ENCODE data around the gene CACNA2D3.

CACNA2D3 gene

GRCh38 chr3:54772746-54773145 lies 650.4 kb downstream of the CACNA2D3 start:
- TF ChIP-seq POLR2AphosphoS5 (IDR thresholded peaks at IDR 0.05; ENCODE audit: low read depth, low read length) (no peak), POU2F2 (IDR thresholded peaks at IDR 0.05; ENCODE audit: low read depth, low read length) (no peak), TAF1 (IDR thresholded peaks at IDR 0.05; ENCODE audit: low read depth, low read length) (no peak), PAX5 (IDR thresholded peaks at IDR 0.05; ENCODE audit: insufficient read depth, low read length, severe bottlenecking) (no peak), SPI1 (IDR thresholded peaks at IDR 0.05; ENCODE audit: low read depth, low read length) (no peak), POLR2A (IDR thresholded peaks at IDR 0.05; ENCODE audit: low read depth, low read length) (no peak)
- FAIRE-seq = no peak
- no peak for DNase-seq (ENCODE audit: insufficient read length, low spot score)

- TF ChIP-seq PAX5 (IDR thresholded peaks at IDR 0.05; ENCODE audit: insufficient read depth, low read length, severe bottlenecking) = no peak
- TF ChIP-seq TAF1 (IDR thresholded peaks at IDR 0.05; ENCODE audit: low read depth, low read length) = no peak
- TF ChIP-seq POLR2AphosphoS5 (IDR thresholded peaks at IDR 0.05; ENCODE audit: low read depth, low read length) = no peak
- TF ChIP-seq SPI1 (IDR thresholded peaks at IDR 0.05; ENCODE audit: low read depth, low read length) = no peak
- no peak for TF ChIP-seq POLR2A (IDR thresholded peaks at IDR 0.05; ENCODE audit: low read depth, low read length)
- TF ChIP-seq POU2F2 (IDR thresholded peaks at IDR 0.05; ENCODE audit: low read depth, low read length) = no peak
- DNase-seq (ENCODE audit: insufficient read length, low spot score) (no peak), FAIRE-seq (no peak)
These were observed 650.9 kb downstream of the CACNA2D3 start for GRCh38 chr3:54773271-54773670.

- DNase-seq (ENCODE audit: insufficient read length, low spot score) (no peak), FAIRE-seq (no peak)
- TF ChIP-seq POLR2AphosphoS5 (IDR thresholded peaks at IDR 0.05; ENCODE audit: low read depth, low read length) (no peak), TAF1 (IDR thresholded peaks at IDR 0.05; ENCODE audit: low read depth, low read length) (no peak), PAX5 (IDR thresholded peaks at IDR 0.05; ENCODE audit: insufficient read depth, low read length, severe bottlenecking) (no peak), POLR2A (IDR thresholded peaks at IDR 0.05; ENCODE audit: low read depth, low read length) (no peak), POU2F2 (IDR thresholded peaks at IDR 0.05; ENCODE audit: low read depth, low read length) (no peak), SPI1 (IDR thresholded peaks at IDR 0.05; ENCODE audit: low read depth, low read length) (no peak)
These were observed 654.2 kb downstream of the CACNA2D3 start for GRCh38 chr3:54776601-54777000.

GRCh38 chr3:54777141-54777540 lies 654.8 kb downstream of the CACNA2D3 start:
- FAIRE-seq = no peak
- TF ChIP-seq POLR2AphosphoS5 (IDR thresholded peaks at IDR 0.05; ENCODE audit: low read depth, low read length) (no peak), TAF1 (IDR thresholded peaks at IDR 0.05; ENCODE audit: low read depth, low read length) (no peak), PAX5 (IDR thresholded peaks at IDR 0.05; ENCODE audit: insufficient read depth, low read length, severe bottlenecking) (no peak), SPI1 (IDR thresholded peaks at IDR 0.05; ENCODE audit: low read depth, low read length) (no peak), POU2F2 (IDR thresholded peaks at IDR 0.05; ENCODE audit: low read depth, low read length) (no peak), POLR2A (IDR thresholded peaks at IDR 0.05; ENCODE audit: low read depth, low read length) (no peak)
- no peak for DNase-seq (ENCODE audit: insufficient read length, low spot score)

GRCh38 chr3:54780336-54780735 lies 658.0 kb downstream of the CACNA2D3 start:
- FAIRE-seq (no peak), DNase-seq (ENCODE audit: insufficient read length, low spot score) (no peak)
- TF ChIP-seq POU2F2 (IDR thresholded peaks at IDR 0.05; ENCODE audit: low read depth, low read length) (no peak), PAX5 (IDR thresholded peaks at IDR 0.05; ENCODE audit: insufficient read depth, low read length, severe bottlenecking) (no peak), POLR2AphosphoS5 (IDR thresholded peaks at IDR 0.05; ENCODE audit: low read depth, low read length) (no peak), SPI1 (IDR thresholded peaks at IDR 0.05; ENCODE audit: low read depth, low read length) (no peak), POLR2A (IDR thresholded peaks at IDR 0.05; ENCODE audit: low read depth, low read length) (no peak), TAF1 (IDR thresholded peaks at IDR 0.05; ENCODE audit: low read depth, low read length) (no peak)

- TF ChIP-seq POLR2AphosphoS5 (IDR thresholded peaks at IDR 0.05; ENCODE audit: low read depth, low read length) = no peak
- TF ChIP-seq PAX5 (IDR thresholded peaks at IDR 0.05; ENCODE audit: insufficient read depth, low read length, severe bottlenecking) = no peak
- TF ChIP-seq POLR2A (IDR thresholded peaks at IDR 0.05; ENCODE audit: low read depth, low read length) = no peak
- no peak for TF ChIP-seq SPI1 (IDR thresholded peaks at IDR 0.05; ENCODE audit: low read depth, low read length)
- TF ChIP-seq TAF1 (IDR thresholded peaks at IDR 0.05; ENCODE audit: low read depth, low read length) = no peak
- no peak for TF ChIP-seq POU2F2 (IDR thresholded peaks at IDR 0.05; ENCODE audit: low read depth, low read length)
- FAIRE-seq (no peak), DNase-seq (ENCODE audit: insufficient read length, low spot score) (no peak)
These were observed 659.4 kb downstream of the CACNA2D3 start for GRCh38 chr3:54781728-54782127.

- TF ChIP-seq TAF1 (IDR thresholded peaks at IDR 0.05; ENCODE audit: low read depth, low read length) (no peak), POU2F2 (IDR thresholded peaks at IDR 0.05; ENCODE audit: low read depth, low read length) (no peak), SPI1 (IDR thresholded peaks at IDR 0.05; ENCODE audit: low read depth, low read length) (no peak), POLR2A (IDR thresholded peaks at IDR 0.05; ENCODE audit: low read depth, low read length) (no peak), PAX5 (IDR thresholded peaks at IDR 0.05; ENCODE audit: insufficient read depth, low read length, severe bottlenecking) (no peak), POLR2AphosphoS5 (IDR thresholded peaks at IDR 0.05; ENCODE audit: low read depth, low read length) (no peak)
- no peak for DNase-seq (ENCODE audit: insufficient read length, low spot score)
- no peak for FAIRE-seq
These were observed 661.3 kb downstream of the CACNA2D3 start for GRCh38 chr3:54783611-54784010.

GRCh38 chr3:54784021-54784420 lies 661.7 kb downstream of the CACNA2D3 start:
- no peak for TF ChIP-seq POU2F2 (IDR thresholded peaks at IDR 0.05; ENCODE audit: low read depth, low read length)
- no peak for TF ChIP-seq POLR2A (IDR thresholded peaks at IDR 0.05; ENCODE audit: low read depth, low read length)
- no peak for TF ChIP-seq TAF1 (IDR thresholded peaks at IDR 0.05; ENCODE audit: low read depth, low read length)
- no peak for TF ChIP-seq PAX5 (IDR thresholded peaks at IDR 0.05; ENCODE audit: insufficient read depth, low read length, severe bottlenecking)
- DNase-seq (ENCODE audit: insufficient read length, low spot score) = no peak
- FAIRE-seq = no peak

- TF ChIP-seq POU2F2 (IDR thresholded peaks at IDR 0.05; ENCODE audit: low read depth, low read length) (no peak), SPI1 (IDR thresholded peaks at IDR 0.05; ENCODE audit: low read depth, low read length) (no peak), PAX5 (IDR thresholded peaks at IDR 0.05; ENCODE audit: insufficient read depth, low read length, severe bottlenecking) (no peak), POLR2A (IDR thresholded peaks at IDR 0.05; ENCODE audit: low read depth, low read length) (no peak), TAF1 (IDR thresholded peaks at IDR 0.05; ENCODE audit: low read depth, low read length) (no peak), POLR2AphosphoS5 (IDR thresholded peaks at IDR 0.05; ENCODE audit: low read depth, low read length) (no peak)
- FAIRE-seq (no peak), DNase-seq (ENCODE audit: insufficient read length, low spot score) (no peak)
These were observed 663.6 kb downstream of the CACNA2D3 start for GRCh38 chr3:54785976-54786375.

GRCh38 chr3:54790051-54790450 lies 667.7 kb downstream of the CACNA2D3 start:
- no peak for DNase-seq (ENCODE audit: insufficient read length, low spot score)
- FAIRE-seq = no peak
- TF ChIP-seq TAF1 (IDR thresholded peaks at IDR 0.05; ENCODE audit: low read depth, low read length) (no peak), POU2F2 (IDR thresholded peaks at IDR 0.05; ENCODE audit: low read depth, low read length) (no peak), POLR2AphosphoS5 (IDR thresholded peaks at IDR 0.05; ENCODE audit: low read depth, low read length) (no peak), PAX5 (IDR thresholded peaks at IDR 0.05; ENCODE audit: insufficient read depth, low read length, severe bottlenecking) (no peak), POLR2A (IDR thresholded peaks at IDR 0.05; ENCODE audit: low read depth, low read length) (no peak), SPI1 (IDR thresholded peaks at IDR 0.05; ENCODE audit: low read depth, low read length) (no peak)

All from GM12891 (cell line).